ENCODE data around the gene CYREN. TPM values are rescaled to one million over a fixed set of nuclear protein-coding genes. Genes with fewer than 3 reads are reported as not detected.

The CYREN gene
- total RNA-seq, 2 experiments from 2014 or later, result 69.4 to 81.9 TPM

- Histone ChIP-seq H3K27ac (ENCODE audit: low read depth, low read length, poor library complexity, severe bottlenecking) (no peak within 1 kb of the TSS), H3K36me3 (ENCODE audit: insufficient read depth, low read length) (no peaks in the 10 kb centered on the region), H2AFZ (ENCODE audit: low read length) (peak within 1 kb of the TSS; percentile 67; the same call in 1 of the 2 replicates), H3K79me2 (ENCODE audit: insufficient read depth, low read depth, low read length) (no peaks in the 10 kb centered on the region), H3K4me1 (ENCODE audit: insufficient read depth, low read length, poor library complexity, severe bottlenecking) (peaks cover 9% of the 10 kb centered on the region), H3K9me3 (ENCODE audit: low read length) (no peaks in the 10 kb centered on the region), H3K9me2 (ENCODE audit: insufficient read depth, low read length) (no peaks in the 10 kb centered on the region), H3K4me2 (ENCODE audit: low read length) (peak within 1 kb of the TSS; percentile 58; the same call in 1 of the 2 replicates), H4K20me1 (ENCODE audit: insufficient read depth, low read length) (no peaks in the 10 kb centered on the region), H3K4me3 (ENCODE audit: low read depth, low read length, poor library complexity, severe bottlenecking) (peak within 1 kb of the TSS; percentile 36)
- BruUV-seq (replicated peaks), result TSS peak; percentile 71
- intact Hi-C loops (cut with micrococcal nuclease; ENCODE audit: unreplicated experiment), result loop anchor here (5.0 kb wide), 1 partner anchor 151 kb away; no protein-coding TSS in a partner anchor
- ChIA-PET CTCF (ENCODE audit: unreplicated experiment) (interaction anchor here (0.6 kb wide), 1 partner anchor 1102 kb away, joined by 3 read pairs; no protein-coding TSS in a partner anchor), POLR2A (interaction anchor here (0.6 to 3.2 kb wide), 7 partner anchors 11 to 383 kb away, joined by 3 to 12 read pairs (median 3); partner anchors contain the start of gene CYREN)
- DNase-seq (ENCODE audit: low spot score), result peak; percentile 31
- TF ChIP-seq, protein P1, sequence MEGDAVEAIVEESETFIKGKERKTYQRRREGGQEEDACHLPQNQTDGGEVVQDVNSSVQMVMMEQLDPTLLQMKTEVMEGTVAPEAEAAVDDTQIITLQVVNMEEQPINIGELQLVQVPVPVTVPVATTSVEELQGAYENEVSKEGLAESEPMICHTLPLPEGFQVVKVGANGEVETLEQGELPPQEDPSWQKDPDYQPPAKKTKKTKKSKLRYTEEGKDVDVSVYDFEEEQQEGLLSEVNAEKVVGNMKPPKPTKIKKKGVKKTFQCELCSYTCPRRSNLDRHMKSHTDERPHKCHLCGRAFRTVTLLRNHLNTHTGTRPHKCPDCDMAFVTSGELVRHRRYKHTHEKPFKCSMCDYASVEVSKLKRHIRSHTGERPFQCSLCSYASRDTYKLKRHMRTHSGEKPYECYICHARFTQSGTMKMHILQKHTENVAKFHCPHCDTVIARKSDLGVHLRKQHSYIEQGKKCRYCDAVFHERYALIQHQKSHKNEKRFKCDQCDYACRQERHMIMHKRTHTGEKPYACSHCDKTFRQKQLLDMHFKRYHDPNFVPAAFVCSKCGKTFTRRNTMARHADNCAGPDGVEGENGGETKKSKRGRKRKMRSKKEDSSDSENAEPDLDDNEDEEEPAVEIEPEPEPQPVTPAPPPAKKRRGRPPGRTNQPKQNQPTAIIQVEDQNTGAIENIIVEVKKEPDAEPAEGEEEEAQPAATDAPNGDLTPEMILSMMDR (conservative IDR thresholded peaks at IDR 0.05; ENCODE audit: low read length), result no peak
- no peak for TF ChIP-seq EZH2phosphoT487 (IDR thresholded peaks at IDR 0.05; ENCODE audit: borderline replicate concordance, low read depth, low read length)
Observed at GRCh38 chr7:135147899-135148721, 22.4 kb downstream of the CYREN start, which contains the start of gene TMEM140. TMEM140 (plus strand) TSS chr7:135148072; CDS start chr7:135164442, 16,370 bp downstream.

GRCh38 chr7:135147341-135147898, 23.1 kb downstream of the CYREN start:
- BruUV-seq (replicated peaks), result no TSS peak

More at GRCh38 chr7:135147341-135147898, 23.1 kb downstream of the CYREN start:
- H3K79me2 ChIP-seq (ENCODE audit: insufficient read depth, low read depth, low read length), result no peaks in the 10 kb centered on the region
- H3K4me2 ChIP-seq (ENCODE audit: low read length), result peak overlapping the region; percentile 58; the same call in 1 of the 2 replicates
- H3K36me3 ChIP-seq (ENCODE audit: insufficient read depth, low read length), result no peaks in the 10 kb centered on the region
- TF ChIP-seq EZH2phosphoT487 (IDR thresholded peaks at IDR 0.05; ENCODE audit: borderline replicate concordance, low read depth, low read length), result no peak
- TF ChIP-seq, protein P1 (conservative IDR thresholded peaks at IDR 0.05; ENCODE audit: low read length), result no peak
- H3K27ac ChIP-seq (ENCODE audit: low read depth, low read length, poor library complexity, severe bottlenecking), result no peak overlapping the region
- H3K9me2 ChIP-seq (ENCODE audit: insufficient read depth, low read length), result no peaks in the 10 kb centered on the region
- peak overlapping the region; percentile 67; the same call in 1 of the 2 replicates for H2AFZ ChIP-seq (ENCODE audit: low read length)
- H4K20me1 ChIP-seq (ENCODE audit: insufficient read depth, low read length), result no peaks in the 10 kb centered on the region
- H3K9me3 ChIP-seq (ENCODE audit: low read length), result no peaks in the 10 kb centered on the region
- ChIA-PET CTCF (ENCODE audit: unreplicated experiment) (interaction anchor here (0.6 kb wide), 1 partner anchor 1102 kb away, joined by 3 read pairs; no protein-coding TSS in a partner anchor), POLR2A (interaction anchor here (0.7 to 3.2 kb wide), 5 partner anchors 13 to 84 kb away, joined by 3 to 12 read pairs (median 3); partner anchors contain the start of gene CYREN)
- peak overlapping the region; percentile 36 for H3K4me3 ChIP-seq (ENCODE audit: low read depth, low read length, poor library complexity, severe bottlenecking)
- no peak for DNase-seq (ENCODE audit: low spot score)
- peaks cover 9% of the 10 kb centered on the region for H3K4me1 ChIP-seq (ENCODE audit: insufficient read depth, low read length, poor library complexity, severe bottlenecking)
- intact Hi-C loops (cut with micrococcal nuclease; ENCODE audit: unreplicated experiment), result loop anchor here (5.0 kb wide), 1 partner anchor 150 kb away; no protein-coding TSS in a partner anchor
